Measurements from ENCODE around the gene SH2D2A. TPM values are rescaled to one million over a fixed set of nuclear protein-coding genes. Genes with fewer than 3 reads are reported as not detected.

SH2D2A gene
- total and polyA plus RNA-seq, 2 of the 4 experiments (the other 2 are of a cell fraction) = not detected

DNA sequence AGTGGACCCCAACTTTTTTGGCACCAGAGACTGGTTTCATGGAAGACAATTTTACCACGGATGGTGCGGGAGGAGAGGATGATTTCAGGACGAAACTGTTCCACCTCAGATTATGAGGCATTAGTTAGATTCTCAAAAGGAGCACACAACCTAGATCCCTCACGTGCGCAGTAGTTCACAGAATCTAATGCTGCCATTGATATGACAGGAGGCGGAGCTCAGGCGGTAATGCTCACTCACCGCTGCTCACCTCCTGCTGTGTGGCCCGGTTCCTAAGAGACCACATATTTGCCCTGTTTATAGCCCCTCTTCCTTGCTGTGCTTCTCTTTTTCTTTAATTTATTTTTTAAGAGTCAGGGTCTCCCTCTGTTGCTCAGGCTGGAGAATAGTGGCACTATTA is 48.6 kb upstream of the SH2D2A start:
- peaks cover 66% of the 10 kb centered on the region for H3K27me3 ChIP-seq (ENCODE audit: control insufficient read depth, insufficient read depth, low read length)
- no peak overlapping the region for H3K9ac ChIP-seq (ENCODE audit: low read depth, low read length)
- no peak overlapping the region for H4K8ac ChIP-seq (ENCODE audit: low read depth in 2 of 2, low read length in 2 of 2)
- intact Hi-C loops (cut with micrococcal nuclease) (no loop called here), dilution Hi-C loops (cut with HindIII; ENCODE audit: low sequenced_read_pairs, unreplicated experiment) (no loop called here), in situ Hi-C loops (cut with MboI; ENCODE audit: low sequenced_read_pairs) (no loop called here)
- no peak overlapping the region for H3K4me2 ChIP-seq (ENCODE audit: low read depth, low read length)
- CTCF ChIA-PET = no interaction called here
- H4K20me1 ChIP-seq (ENCODE audit: insufficient read depth, low read length) = 0 out of 2 replicates have a peak, but pooled peaks cover 5% of the 10 kb centered on the region
- BruUV-seq (replicated peaks) = no TSS peak
- H4K91ac ChIP-seq (ENCODE audit: insufficient read depth, low read depth, low read length) = no peak overlapping the region
- no peak overlapping the region for H2BK120ac ChIP-seq (ENCODE audit: low read depth, low read length)
- peaks cover 4% of the 10 kb centered on the region for H3K4me1 ChIP-seq (ENCODE audit: control insufficient read depth, insufficient read depth, low read length)
- POLR2A ChIA-PET (ENCODE audit: unreplicated experiment) = no interaction called here
- no peak overlapping the region for H3K18ac ChIP-seq (ENCODE audit: low read depth, low read length)
- WGBS, 2 experiments (ENCODE audit: extremely low coverage in 2 of 2, insufficient read length in 1 of 2) = 92% methylated on average over 2 of the region's 9 CpGs; no CpG with 5 or more reads in 1 of the 2 experiments
- no peak overlapping the region for H2AFZ ChIP-seq (replicated peaks; ENCODE audit: low read length, poor library complexity)
- no peak overlapping the region for H3K23ac ChIP-seq (ENCODE audit: low read depth, low read length)
- H2BK20ac ChIP-seq (ENCODE audit: low read depth, low read length) = no peak overlapping the region
- DNase-seq (no peak), ATAC-seq (ENCODE audit: low read depth) (no peak)
- no peak for TF ChIP-seq CTCF (conservative IDR thresholded peaks at IDR 0.05; ENCODE audit: low read depth, low read length)
- TF ChIP-seq, protein P1, sequence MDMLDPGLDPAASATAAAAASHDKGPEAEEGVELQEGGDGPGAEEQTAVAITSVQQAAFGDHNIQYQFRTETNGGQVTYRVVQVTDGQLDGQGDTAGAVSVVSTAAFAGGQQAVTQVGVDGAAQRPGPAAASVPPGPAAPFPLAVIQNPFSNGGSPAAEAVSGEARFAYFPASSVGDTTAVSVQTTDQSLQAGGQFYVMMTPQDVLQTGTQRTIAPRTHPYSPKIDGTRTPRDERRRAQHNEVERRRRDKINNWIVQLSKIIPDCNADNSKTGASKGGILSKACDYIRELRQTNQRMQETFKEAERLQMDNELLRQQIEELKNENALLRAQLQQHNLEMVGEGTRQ (IDR thresholded peaks at IDR 0.05; ENCODE audit: low read depth, low read length) = no peak
- TF ChIP-seq ELK1 (IDR thresholded peaks at IDR 0.05; ENCODE audit: borderline replicate concordance, low read depth, low read length) = no peak
- TF ChIP-seq SMC3 (IDR thresholded peaks at IDR 0.05; ENCODE audit: low read depth, low read length) = no peak
- no peak for TF ChIP-seq MAZ (IDR thresholded peaks at IDR 0.05; ENCODE audit: borderline replicate concordance, low read depth, low read length)
- TF ChIP-seq NFE2L2 (IDR thresholded peaks at IDR 0.05; ENCODE audit: low read depth, low read length) = no peak
- no peak for TF ChIP-seq MAFK (IDR thresholded peaks at IDR 0.05; ENCODE audit: low read depth, low read length)
- TF ChIP-seq POLR2A (IDR thresholded peaks at IDR 0.05; ENCODE audit: low read depth, low read length) = no peak
- TF ChIP-seq FOS (IDR thresholded peaks at IDR 0.05; ENCODE audit: low read depth, low read length) = no peak
- TF ChIP-seq MXI1 (IDR thresholded peaks at IDR 0.05; ENCODE audit: borderline replicate concordance, low read depth, low read length) = no peak
- no peak for TF ChIP-seq RCOR1 (IDR thresholded peaks at IDR 0.05; ENCODE audit: insufficient replicate concordance, low read length)
- TF ChIP-seq RAD21 (IDR thresholded peaks at IDR 0.05; ENCODE audit: low read length) = no peak
- no peak overlapping the region for H2BK15ac ChIP-seq (ENCODE audit: low read depth, low read length)
- H3K36me3 ChIP-seq (ENCODE audit: control insufficient read depth, insufficient read depth, low read length) = no peaks in the 10 kb centered on the region
- no peak overlapping the region for H3K14ac ChIP-seq (replicated peaks; ENCODE audit: low read depth, low read length)
- no peaks in the 10 kb centered on the region for H3K9me3 ChIP-seq (ENCODE audit: control insufficient read depth, insufficient read depth, low read length)
- no peak overlapping the region for H2AK5ac ChIP-seq (ENCODE audit: low read depth, low read length)
- no peak overlapping the region for H2BK5ac ChIP-seq (ENCODE audit: low read depth, low read length, poor library complexity, severe bottlenecking)
- H2AK9ac ChIP-seq (replicated peaks; ENCODE audit: low read depth, low read length, poor library complexity) = no peak overlapping the region
- no peak overlapping the region for H3K56ac ChIP-seq (ENCODE audit: extremely low read depth, insufficient read depth, low read length)
- H3K27ac ChIP-seq (ENCODE audit: insufficient read depth, low read length) = no peak overlapping the region
- H3K79me1 ChIP-seq (ENCODE audit: low read depth in 1 of 2, low read length in 2 of 2) = no peaks in the 10 kb centered on the region
- no peak overlapping the region for H3K4me3 ChIP-seq (ENCODE audit: insufficient read depth, low read depth, low read length)
- no peak overlapping the region for H4K5ac ChIP-seq (ENCODE audit: low read depth, low read length)
- H3K9me1 ChIP-seq (ENCODE audit: insufficient read depth, low read length) = peaks cover 1% of the 10 kb centered on the region; the same call in 1 of the 2 replicates
- H3K4ac ChIP-seq (ENCODE audit: low read depth, low read length) = no peak overlapping the region
